HG03060 (cell line): ENCODE data around the gene DLX1.
"Not testable (repeated sequence)": the region's sequence is repeated elsewhere in the genome, so short reads cannot be mapped to it uniquely, and the experiment has no call there.

Source experiments
- ATAC-seq: cut with Tn5 transposase; IDR thresholded peaks from one replicate; pipeline ENCODE4 v1.9.1; 2021; ENCODE audit warnings: low read depth, moderate number of reproducible peaks; ENCODE audit not compliant: unreplicated experiment

DLX1 gene

GRCh38 chr2:172085460-172086159, at the start of gene DLX1:
TSS of gene DLX1 (plus strand) at chr2:172085507. CDS start at chr2:172085678, 171 bp downstream.
- ATAC-seq = no peak

DNA sequence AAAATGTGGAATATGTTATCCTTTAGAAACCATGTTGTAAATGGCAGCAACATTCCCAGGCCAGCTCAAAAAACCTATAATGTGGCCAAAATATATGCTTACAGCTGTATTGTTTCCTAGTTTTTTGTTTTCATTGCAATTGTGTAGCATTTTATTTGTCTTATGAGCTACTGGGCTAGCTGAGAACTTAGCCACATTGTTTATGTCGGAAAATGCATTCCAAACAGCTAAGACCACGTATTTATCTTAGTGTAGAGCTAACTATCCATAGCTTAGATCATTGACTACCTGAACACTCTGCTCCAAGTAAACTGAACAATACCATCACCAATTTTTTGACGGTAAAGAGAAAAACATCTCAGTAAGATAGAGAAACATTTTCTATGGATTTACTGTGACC, 47.2 kb upstream of the DLX1 start:
- no peak for ATAC-seq

- ATAC-seq = no peak
Observed at GRCh38 chr2:172038604-172039003, 46.7 kb upstream of the DLX1 start.

GRCh38 chr2:172039011-172039704, 46.1 kb upstream of the DLX1 start:
- no peak for ATAC-seq

DNA sequence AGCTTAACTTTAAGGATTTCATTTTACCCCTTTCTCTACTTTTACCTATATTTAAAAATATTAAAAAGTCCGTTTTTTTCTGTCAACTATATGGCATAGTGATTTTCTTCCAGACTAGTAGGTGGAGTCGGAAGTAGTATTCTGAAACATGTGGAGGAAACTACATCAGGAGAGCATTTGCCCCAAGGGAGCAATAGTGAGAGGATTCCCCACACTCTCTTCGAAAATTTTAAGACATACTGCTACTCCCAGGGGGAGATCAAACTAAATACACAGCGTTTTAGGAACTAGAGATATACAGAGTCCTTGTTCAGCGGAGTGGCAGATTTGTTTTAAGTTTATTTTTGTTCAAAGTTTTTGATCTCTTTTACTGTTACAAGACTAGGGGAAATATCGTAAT, 45.0 kb upstream of the DLX1 start:
- ATAC-seq = no peak

DNA sequence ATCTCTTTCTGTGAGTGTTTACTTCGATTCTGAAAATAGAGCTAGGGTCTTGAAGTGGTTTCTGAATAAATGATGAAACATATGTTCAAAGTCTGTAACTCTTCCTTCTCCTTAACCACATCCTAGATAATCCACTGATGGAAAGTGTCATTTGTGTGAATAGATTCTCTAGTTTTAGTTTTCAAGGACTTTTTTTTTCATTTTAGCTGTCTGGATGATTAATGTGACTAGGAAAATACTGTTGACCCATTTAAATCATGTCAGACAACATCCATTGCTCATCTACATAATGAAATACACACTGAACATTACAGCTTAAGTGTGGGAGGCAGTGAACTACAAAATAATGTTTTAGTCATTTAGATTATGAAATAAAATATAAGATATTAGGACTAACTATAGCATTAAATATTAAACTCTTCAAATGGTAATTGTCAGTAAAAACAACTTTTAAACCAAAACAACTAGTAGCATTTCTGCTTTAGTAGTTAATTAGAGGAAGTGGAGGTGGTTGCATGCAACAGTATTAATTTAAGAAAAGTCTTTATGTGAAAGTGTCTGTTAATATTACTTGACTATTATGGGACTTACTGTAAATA, 39.1 kb upstream of the DLX1 start:
- no peak for ATAC-seq

- ATAC-seq = no peak
Observed at GRCh38 chr2:172046866-172047565, 38.3 kb upstream of the DLX1 start.

DNA sequence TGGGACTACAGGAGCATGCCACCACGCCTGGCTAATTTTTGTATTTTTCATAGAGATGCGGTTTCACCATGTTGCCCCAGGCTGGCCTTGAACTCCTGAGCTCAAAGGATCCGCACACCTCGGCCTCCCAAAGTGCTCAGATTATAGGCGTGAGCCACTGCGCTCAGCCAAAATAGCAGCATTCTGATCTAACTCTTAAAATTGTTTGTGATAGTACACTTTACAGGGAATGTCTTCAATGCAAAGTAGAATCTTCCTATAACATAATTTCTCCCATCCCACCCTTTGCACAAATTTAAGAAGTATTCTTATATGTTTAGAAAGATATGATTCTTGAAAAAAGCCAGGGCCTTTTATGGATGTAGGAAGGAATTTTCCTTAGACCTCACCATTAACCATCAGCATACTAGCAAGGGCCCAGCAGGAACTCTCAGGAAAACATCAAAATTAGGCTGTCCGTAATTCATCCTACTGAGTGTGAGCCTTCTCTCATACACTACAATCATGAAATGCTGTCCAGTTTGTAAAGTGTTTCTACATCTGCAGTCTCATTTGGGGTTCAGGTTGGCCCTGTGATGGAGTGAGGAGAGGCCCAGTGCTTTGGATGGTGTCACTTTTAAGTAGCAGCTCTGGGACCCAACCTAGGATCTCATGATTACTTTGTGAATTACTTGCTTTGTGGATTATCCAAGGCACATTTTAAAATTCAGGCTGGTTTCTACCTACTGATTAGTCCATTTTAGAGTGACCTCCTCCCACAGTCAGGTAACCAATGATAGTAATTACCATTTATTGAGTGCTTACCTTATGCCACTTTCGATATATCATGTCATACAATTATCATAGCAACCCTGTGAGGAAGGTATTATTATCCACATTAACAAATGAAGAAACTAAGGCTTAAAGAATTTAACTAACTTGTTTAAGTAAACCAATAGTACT, 37.5 kb upstream of the DLX1 start:
- ATAC-seq = no peak

- ATAC-seq = no peak
Observed at GRCh38 chr2:172048508-172049503, 36.5 kb upstream of the DLX1 start.

DNA sequence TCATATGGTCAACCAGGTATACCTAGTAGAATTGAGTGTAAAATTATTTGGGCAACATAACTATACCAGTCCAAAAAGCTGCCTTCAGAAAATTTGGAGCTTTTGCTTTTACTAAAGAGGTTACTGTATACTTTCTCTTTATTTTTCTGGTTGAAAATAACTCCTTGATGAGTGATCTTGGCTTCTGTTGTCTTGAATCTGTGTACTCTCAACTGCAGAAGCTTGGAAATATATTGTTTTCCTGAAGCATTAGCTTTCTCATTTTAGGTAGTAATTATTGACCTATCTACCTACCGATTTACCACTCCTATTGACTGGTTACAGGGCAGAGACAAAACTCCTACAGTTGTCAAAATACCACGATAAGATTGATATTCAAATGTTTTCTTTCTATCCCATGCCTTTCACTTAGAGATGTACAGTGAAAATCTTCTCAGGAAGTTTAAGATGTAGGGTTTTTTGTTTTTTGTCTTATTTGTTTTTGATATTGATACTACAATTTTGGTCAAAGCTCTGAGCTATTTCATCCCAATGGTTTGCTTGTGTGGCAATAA, 35.7 kb upstream of the DLX1 start:
- no peak for ATAC-seq

GRCh38 chr2:172050479-172051125, 34.7 kb upstream of the DLX1 start:
- no peak for ATAC-seq

DNA sequence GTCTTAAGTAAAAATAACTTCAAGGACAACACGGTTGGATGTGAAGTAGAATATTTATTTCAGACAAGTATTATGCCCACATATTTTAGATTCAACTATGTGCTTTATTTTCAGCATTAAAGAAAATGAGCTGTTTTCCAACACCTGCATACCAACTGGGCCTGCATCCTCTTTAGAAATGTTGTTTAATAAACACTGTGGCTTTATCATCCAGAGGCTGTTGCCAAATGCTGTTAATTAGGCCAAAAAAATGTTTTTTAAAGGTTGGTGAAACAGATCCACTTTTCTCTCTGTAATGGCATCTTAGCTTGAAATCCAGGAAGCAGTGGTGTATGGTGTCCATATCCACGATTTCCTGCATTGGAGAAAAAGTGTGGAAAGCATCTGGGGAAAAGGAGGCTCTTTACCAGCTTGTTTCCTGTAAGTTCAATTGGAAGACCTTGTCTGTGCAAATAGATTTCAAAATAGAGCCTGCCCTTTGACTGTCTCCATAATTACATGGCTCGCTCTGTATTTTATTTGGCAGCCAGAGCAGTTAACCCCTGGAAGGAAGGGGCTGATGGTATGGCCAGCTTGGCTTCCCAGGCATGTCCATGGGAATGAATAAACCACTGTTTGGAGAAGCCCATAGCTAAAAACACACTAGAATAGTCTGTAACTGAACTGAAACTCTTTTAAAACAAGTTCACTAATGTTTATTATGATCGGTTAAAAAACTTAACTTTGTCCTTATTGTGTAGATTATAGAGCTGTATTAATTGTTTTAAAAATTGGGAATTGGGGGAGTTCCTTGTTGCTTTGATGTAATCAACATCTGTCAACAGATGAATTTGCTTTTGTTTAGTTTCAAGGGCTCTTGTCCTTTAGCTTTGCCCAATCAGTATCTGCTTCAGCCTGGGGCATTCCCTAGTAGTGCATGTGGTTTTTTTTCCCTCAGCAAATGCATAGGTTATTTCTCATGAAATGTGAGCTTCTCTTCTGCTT, 33.0 kb upstream of the DLX1 start:
- ATAC-seq = no peak

DNA sequence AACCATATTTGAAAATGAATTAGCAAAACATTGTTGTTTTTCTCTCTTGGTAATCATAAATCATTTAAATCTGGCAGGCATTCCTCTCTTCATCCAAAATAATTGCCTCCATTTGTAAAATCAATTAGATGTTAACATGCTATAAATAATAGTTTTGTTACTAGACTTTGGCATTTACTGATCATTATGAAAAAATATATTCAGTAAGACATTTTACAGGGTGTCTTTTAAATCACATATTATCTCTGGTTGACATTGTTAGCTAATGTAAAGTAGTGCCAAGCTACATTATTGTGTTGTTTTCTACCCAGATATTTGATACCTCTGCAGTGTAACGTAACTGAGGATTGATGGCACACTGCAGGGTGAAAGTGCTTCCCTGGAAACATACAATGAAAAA, 31.8 kb upstream of the DLX1 start:
- ATAC-seq = no peak

- no peak for ATAC-seq
Observed at GRCh38 chr2:172056293-172056692, 29.0 kb upstream of the DLX1 start.

DNA sequence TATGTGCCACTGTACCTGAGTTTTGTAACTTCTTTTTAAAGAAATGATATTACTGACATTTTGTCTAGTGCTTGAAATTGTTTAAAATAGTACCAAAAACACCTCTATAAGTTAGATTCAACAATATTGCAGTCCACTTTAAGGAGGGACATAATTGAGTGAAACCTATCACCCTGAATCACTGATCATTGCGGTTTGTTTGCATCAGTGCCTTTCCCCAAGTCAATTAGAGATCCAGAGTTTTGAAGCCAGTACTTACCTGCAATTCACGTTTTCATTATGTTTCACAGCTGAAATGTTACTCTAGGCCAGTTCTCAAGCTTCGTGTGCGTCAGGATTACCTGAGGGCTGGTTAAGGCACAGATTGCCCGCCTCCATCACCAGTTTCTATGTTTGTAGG, 26.6 kb upstream of the DLX1 start:
- ATAC-seq = no peak

DNA sequence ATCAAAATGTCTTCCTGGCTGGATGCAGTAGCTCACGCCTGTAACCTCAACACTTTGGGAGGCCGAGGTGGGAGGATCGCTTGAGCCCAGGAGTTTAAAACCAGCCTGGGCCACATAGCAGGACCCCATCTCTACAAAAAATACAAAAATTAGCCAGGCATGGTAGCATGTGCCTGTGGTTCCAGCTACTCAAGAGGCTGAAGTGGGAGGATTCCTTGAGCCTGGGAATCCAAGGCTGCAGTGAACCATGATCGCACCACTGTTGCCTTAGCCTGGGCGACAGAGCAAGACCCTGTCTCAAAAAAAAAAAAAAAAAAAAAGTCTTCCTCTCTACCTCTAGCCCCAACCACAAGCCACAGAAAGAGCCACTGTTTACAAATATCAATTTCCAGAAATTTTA, 25.2 kb upstream of the DLX1 start:
- not testable (repeated sequence) for ATAC-seq

DNA sequence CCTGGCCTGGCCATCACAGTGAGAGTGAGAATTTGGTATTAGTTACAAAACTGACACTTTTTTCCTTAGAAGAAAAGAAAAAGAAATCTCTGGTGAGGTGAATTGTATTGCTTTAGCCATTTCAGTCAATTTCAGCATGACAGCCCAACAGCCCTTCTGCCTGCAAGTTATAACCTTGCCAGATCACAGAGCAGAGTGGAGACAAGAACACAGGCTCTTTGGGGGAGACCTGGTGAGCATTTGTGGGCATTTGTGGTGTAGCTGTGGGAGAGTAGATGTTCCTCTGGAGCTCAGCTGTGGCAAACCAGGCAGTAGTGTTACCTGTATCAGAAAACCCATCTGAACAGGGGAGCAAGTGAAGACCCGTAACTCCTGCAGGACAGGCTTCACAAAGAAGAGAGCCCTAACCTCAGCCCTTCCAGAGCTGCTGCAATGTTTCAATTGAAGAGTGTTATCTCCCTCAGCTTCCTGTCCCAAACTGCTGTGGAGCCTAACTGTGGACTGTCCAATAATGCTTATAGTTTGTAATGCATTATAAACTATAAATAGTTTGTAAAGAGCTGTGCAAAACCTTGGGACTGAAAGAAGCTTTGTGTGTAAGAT, 22.8 kb upstream of the DLX1 start:
- no peak for ATAC-seq
